Measurements from ENCODE around the gene NCAPH2.

NCAPH2 gene

DNA sequence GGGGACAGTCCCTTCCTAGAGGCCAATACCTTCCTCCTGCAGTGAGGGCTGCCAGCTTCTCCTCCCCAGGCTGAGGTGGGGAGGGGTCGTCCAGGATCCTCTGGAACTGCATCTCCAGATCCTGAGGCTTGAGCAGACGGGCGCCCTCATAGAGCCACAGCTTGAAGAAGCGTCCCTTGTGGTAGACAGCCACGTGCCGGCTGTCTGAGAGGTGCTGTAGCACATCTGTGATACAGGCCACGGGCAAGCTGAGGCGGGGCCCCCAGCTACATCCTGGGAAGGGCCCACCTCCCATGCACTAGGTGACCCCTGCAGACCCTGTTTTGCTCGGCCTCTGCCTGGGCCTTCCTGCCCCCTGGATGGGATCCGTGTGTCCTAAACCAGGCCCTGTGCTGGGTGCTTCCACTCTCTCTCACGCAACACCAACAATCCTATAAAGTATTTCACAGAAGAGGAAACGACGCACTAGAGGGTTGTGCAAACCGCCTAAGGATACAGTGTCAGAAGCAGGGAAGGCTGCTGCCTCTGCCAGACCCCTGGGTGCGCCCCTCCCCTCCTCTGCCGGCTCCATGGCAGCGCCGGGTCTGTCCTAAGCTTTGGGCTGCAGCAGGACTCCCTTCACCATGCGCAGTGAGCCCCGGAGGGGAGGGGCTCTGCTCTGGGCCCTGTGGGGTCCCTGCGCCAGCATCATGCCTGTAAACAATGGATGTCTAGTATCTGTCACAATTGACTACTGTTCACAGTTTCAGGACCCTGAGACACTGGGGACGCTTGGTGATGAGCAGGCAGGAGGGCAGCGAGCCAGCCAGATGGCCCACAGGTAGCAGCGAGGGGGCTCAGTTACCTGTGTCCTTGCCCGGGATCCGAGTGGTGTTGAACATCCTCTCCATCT, 65.7 kb downstream of the NCAPH2 start:
- no peak for DNase-seq (ENCODE audit: low spot score)

DNA sequence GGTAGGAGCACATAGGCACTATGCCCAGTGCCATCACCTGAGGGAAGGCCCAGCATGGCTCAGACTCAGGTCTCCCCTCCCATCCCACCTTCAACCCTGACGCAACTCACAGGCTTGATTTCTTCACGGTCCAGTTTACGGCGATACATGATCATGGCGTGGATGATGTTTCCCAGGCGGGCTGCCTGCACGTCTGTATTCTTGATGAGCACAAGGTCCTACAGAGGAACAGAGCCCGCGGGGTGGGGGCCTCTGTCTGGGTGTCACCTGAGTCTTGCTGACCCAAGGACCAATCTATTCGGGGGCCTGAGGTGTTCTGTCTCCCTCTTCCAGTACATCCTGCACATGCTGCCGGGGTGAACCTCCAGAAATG, 66.3 kb downstream of the NCAPH2 start:
- DNase-seq (ENCODE audit: low spot score): no peak
